ENCODE results near the gene ARFIP2. TPM values are rescaled to one million over a fixed set of nuclear protein-coding genes. Genes with fewer than 3 reads are reported as not detected.

Gene ARFIP2
- total RNA-seq, 1 donor from 2014 or later, result 43.1 TPM

GRCh38 chr11:6442441-6442840, 38.7 kb downstream of the ARFIP2 start:
- no peak for ATAC-seq (ENCODE audit: low read depth)
- H3K4me3 Mint-ChIP-seq, result no peak overlapping the region
- H3K27ac Mint-ChIP-seq, result no peak overlapping the region
- H3K9me3 Mint-ChIP-seq, result no peaks in the 10 kb centered on the region
- POLR2A ChIA-PET, result no interaction called here
- no peaks in the 10 kb centered on the region for H3K4me1 Mint-ChIP-seq
- DNase-seq, result no peak
- H3K36me3 Mint-ChIP-seq (ENCODE audit: low read depth), result no peaks in the 10 kb centered on the region
- TF ChIP-seq CTCF (IDR thresholded peaks at IDR 0.05), result no peak
- intact Hi-C loops (cut with micrococcal nuclease), result loop anchor here (2.0 kb wide), 1 partner anchor 14 kb away; no protein-coding TSS in a partner anchor
- CTCF ChIA-PET, result interaction anchor here (1.4 to 10.2 kb wide), 3 partner anchors 59 to 97 kb away, joined by 3 to 331 read pairs (median 3); no protein-coding TSS in a partner anchor
- H3K27me3 Mint-ChIP-seq, result no peaks in the 10 kb centered on the region

GRCh38 chr11:6440906-6441358, 40.2 kb downstream of the ARFIP2 start, which contains the start of gene HPX:
Gene HPX, minus strand, starts transcription at chr11:6440987. Its CDS starts 24 bp downstream, at chr11:6440963.
- Mint-ChIP-seq H3K4me3 (no peak within 1 kb of the TSS), H3K27ac (no peak within 1 kb of the TSS), H3K36me3 (ENCODE audit: low read depth) (no peaks in the 10 kb centered on the region), H3K4me1 (no peaks in the 10 kb centered on the region), H3K9me3 (no peaks in the 10 kb centered on the region), H3K27me3 (no peaks in the 10 kb centered on the region)
- intact Hi-C loops (cut with micrococcal nuclease), result no loop called here
- ATAC-seq (ENCODE audit: low read depth), result no peak
- no peak for TF ChIP-seq CTCF (IDR thresholded peaks at IDR 0.05)
- ChIA-PET CTCF (interaction anchor here (1.0 to 10.2 kb wide), 4 partner anchors 18 to 96 kb away, joined by 3 to 331 read pairs (median 4); no protein-coding TSS in a partner anchor), POLR2A (no interaction called here)
- DNase-seq, result no peak

- no peak for DNase-seq
- H3K27me3 Mint-ChIP-seq, result no peaks in the 10 kb centered on the region
- peaks cover 3% of the 10 kb centered on the region for H3K4me1 Mint-ChIP-seq
- ChIA-PET CTCF (interaction anchor here (0.6 to 2.6 kb wide), 3 partner anchors 9 to 60 kb away, joined by 3 to 17 read pairs (median 5); no protein-coding TSS in a partner anchor), POLR2A (no interaction called here)
- H3K36me3 Mint-ChIP-seq (ENCODE audit: low read depth), result no peaks in the 10 kb centered on the region
- H3K4me3 Mint-ChIP-seq, result no peak overlapping the region
- no peaks in the 10 kb centered on the region for H3K9me3 Mint-ChIP-seq
- intact Hi-C loops (cut with micrococcal nuclease), result no loop called here
- no peak for TF ChIP-seq CTCF (IDR thresholded peaks at IDR 0.05)
- H3K27ac Mint-ChIP-seq, result no peak overlapping the region
- no peak for ATAC-seq (ENCODE audit: low read depth)
Measured at GRCh38 chr11:6438979-6439571, 42.1 kb downstream of the ARFIP2 start.

- CTCF ChIA-PET, result interaction anchor here (2.6 kb wide), 1 partner anchor 59 kb away, joined by 17 read pairs; no protein-coding TSS in a partner anchor
- no peaks in the 10 kb centered on the region for H3K27me3 Mint-ChIP-seq
- no peak for DNase-seq
Measured at GRCh38 chr11:6437993-6438392, 43.1 kb downstream of the ARFIP2 start.

More at GRCh38 chr11:6437993-6438392, 43.1 kb downstream of the ARFIP2 start:
- POLR2A ChIA-PET, result no interaction called here
- Mint-ChIP-seq H3K9me3 (no peaks in the 10 kb centered on the region), H3K27ac (no peak overlapping the region), H3K4me3 (no peak overlapping the region), H3K4me1 (peaks cover 3% of the 10 kb centered on the region), H3K36me3 (ENCODE audit: low read depth) (no peaks in the 10 kb centered on the region)
- intact Hi-C loops (cut with micrococcal nuclease), result no loop called here
- no peak for TF ChIP-seq CTCF (IDR thresholded peaks at IDR 0.05)
- ATAC-seq (ENCODE audit: low read depth), result no peak

Data from activated B cell treated with CpG ODN at 0.5 μM for 24 hours (primary cell).